GM19438 (cell line): ENCODE measurements around the gene P2RX7.
A peak's percentile ranks its signal among the peaks of the same experiment; 100 is the strongest.
"Not testable (repeated sequence)": the region's sequence is repeated elsewhere in the genome, so short reads cannot be mapped to it uniquely, and the experiment has no call there.

ENCODE experiments used
- ATAC-seq: cut with Tn5 transposase; IDR thresholded peaks from one replicate; pipeline ENCODE4 v1.9.1; 2021; ENCODE audit warnings: low read depth; ENCODE audit not compliant: unreplicated experiment

P2RX7 gene

GRCh38 chr12:121198949-121199348, 66.3 kb downstream of the P2RX7 start:
- ATAC-seq, result no peak

DNA sequence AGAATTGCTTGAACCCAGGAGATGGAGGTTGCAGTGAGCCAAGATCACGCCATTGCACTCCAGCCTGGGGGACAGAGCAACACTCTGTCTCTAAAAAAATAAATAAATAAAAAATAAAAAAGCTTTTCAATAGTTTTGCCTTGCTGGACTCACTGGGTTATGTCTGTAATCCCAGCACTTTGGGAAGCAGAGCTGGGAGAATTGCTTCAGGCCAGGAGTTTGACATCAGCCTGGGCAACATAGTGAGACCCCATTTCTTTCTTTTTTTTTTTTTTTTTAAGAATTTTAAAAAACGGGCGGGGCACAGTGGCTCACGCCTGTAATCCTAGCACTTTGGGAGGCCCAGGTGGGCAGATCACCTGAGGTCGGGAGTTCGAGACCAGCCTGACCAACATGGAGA, 68.5 kb downstream of the P2RX7 start:
- not testable (repeated sequence) for ATAC-seq

GRCh38 chr12:121202407-121203355, 70.0 kb downstream of the P2RX7 start:
- no peak for ATAC-seq

DNA sequence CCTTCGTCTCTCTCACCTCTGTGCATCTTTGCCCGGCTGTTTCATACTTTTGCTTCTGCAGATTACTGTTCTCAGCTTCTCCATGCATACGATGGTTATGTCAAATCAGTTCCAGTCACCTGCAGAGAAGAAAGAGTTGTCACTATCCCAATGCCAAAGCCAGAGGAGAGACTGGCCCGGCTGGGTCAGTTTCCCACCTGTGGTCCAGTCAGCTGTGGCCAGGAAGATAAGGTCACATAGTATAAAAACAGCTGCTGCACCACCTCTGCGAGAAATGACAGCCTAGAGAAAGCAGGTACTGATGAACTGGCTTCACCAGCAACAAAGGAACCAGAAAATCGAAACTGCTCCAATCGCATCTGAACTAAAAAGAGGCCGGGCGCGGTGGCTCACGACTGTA, 70.8 kb downstream of the P2RX7 start:
- ATAC-seq, result no peak

DNA sequence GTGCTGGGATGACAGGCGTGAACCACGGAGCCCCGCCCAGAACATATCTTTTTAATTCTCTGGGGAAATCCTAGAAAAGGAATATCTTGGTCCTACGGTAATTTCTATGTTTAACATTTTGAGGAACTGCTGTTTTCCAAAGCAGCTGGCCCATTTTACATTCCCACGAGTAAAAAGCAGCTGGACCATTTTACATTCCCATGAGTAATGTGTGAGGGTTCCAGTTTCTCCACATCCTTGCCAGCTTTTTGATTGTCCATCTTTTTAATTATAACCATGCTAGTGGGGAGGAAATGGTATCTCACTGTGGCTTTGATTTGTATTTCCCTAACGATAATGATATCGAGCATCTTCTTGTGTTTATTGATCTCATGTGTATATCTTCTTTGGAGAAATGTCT, 72.8 kb downstream of the P2RX7 start:
- ATAC-seq, result no peak

- ATAC-seq, result not testable (repeated sequence)
Observed at GRCh38 chr12:121208571-121208970, 75.9 kb downstream of the P2RX7 start.

GRCh38 chr12:121209221-121209620, 76.5 kb downstream of the P2RX7 start:
- ATAC-seq, result no peak

GRCh38 chr12:121209624-121210572, 77.2 kb downstream of the P2RX7 start, which contains the start of gene P2RX4:
TSS of gene P2RX4 (plus strand) at chr12:121210129. CDS start at chr12:121210165, 36 bp downstream.
- peak; percentile 89 for ATAC-seq

- ATAC-seq, result no peak
Observed at GRCh38 chr12:121212875-121213274, 80.2 kb downstream of the P2RX7 start.

GRCh38 chr12:121214166-121214777, 81.6 kb downstream of the P2RX7 start:
- ATAC-seq, result no peak

DNA sequence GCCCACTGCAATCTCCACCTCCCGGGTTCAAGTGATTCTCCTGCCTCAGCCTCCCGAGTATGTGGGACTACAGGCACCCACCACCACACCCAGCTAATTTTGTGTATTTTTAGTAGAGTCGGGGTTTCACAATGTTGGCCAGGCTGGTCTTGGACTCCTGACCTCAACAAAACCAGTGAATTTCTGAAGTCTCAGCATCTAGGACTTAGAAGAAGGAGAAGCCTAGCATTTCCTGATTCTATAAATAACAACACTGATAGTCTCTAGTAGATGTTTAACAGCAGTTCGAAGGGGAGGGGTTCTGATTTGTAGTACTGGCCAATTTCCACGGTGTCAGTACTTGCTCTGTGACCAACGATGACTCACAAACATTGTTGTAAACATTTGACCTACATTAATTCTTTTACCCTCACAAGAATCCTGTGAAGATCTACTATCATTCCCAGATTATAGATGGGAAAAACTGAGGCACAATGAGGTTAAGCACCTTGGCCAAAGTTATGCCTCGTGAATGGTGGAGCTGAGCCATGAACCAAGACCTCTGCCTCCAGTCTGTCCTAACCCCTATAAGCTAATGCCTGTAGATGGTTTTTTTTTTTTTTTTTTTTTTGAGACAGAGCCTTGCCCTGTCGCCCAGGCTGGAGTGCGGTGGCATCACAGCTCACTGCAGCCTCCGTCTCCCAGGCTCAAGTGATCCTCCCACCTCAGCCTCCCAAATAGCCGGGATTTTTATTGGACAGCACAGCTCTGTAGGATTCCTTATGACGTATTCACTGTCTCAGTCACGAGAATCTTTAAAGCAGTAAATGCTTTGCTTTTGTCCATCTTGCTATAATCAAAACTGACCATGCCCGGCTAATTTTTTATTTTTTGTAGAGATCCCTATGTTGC, 82.4 kb downstream of the P2RX7 start:
- ATAC-seq, result no peak

- no peak for ATAC-seq
Observed at GRCh38 chr12:121216102-121216501, 83.4 kb downstream of the P2RX7 start.

DNA sequence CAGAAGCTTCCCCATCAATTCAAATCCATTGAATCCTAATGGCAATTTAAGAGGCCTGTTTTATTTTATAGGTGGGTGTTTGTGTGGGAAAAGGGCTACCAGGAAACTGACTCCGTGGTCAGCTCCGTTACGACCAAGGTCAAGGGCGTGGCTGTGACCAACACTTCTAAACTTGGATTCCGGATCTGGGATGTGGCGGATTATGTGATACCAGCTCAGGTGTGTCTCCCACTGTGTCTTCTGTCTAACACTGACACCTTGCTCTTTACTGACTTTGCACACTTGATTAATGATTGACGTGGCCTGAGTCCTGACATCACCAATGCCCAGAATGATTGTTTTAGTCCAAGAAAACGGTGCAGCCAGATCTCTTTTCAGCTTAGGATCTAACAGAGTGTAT, 84.4 kb downstream of the P2RX7 start:
- no peak for ATAC-seq

- ATAC-seq, result no peak
Observed at GRCh38 chr12:121217761-121218160, 85.1 kb downstream of the P2RX7 start.

DNA sequence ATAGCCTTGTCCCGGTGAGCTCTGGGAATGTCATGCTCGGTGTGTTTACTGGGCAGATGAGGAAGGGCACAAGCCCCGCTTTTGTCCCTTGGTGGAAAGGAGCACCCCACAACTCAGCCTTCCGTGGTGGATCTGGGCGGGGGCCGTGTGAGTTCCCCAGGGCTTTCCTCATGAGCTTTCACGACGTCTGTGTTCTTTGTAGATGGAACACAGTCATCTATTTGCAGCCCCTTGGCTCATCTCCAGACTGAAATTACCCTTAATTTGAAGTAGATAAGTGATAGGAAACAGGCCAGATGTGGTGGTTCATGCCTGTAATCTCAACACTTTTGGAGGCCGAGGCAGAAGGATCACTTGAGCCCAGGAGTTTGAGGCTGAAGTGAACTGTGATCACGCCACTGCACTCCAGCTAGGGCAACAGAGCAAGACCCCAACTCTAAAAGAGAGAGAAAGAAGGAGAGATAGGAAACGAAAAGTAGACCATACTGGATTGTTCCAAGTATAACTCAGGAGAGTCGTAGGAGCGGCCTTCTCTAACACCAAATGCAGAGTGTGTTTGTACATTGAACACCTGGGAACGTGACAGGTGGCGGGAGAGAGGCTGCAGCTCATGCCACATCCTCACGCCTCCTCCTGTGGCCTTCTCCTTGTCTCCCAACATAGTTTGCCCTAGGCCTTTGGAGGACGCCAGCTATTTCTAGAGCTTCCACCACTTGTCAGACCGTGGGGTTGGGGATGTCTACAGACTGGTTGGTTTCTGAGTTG, 86.1 kb downstream of the P2RX7 start:
- no peak for ATAC-seq

- ATAC-seq, result no peak
Observed at GRCh38 chr12:121219353-121219986, 86.8 kb downstream of the P2RX7 start.

- no peak for ATAC-seq
Observed at GRCh38 chr12:121222847-121223246, 90.2 kb downstream of the P2RX7 start.
